ENCODE results near the gene HSPA12A. TPM values are rescaled to one million over a fixed set of nuclear protein-coding genes. Genes with fewer than 3 reads are reported as not detected.

Gene HSPA12A
- total RNA-seq, 4 donors from 2014 or later = 16.4 to 24.5 (median 22.2) TPM

DNA sequence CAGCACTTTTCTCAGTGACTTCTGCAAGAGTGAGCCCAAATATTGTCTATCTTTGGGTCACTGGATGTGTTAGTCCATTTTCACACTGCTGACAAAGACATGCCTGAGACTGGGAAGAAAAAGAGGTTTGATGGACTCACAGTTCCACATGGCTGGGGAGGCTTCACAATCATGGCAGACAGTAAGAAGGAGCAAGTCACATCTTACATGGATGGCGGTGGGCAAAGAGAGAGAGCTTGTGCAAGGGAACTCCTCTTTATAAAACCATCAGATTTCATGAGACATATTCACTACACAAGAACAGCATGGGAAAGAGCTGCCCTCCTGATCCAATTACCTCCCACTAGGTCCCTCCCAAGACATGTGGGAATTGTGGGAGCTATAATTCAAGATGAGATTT is 6.1 kb upstream of the HSPA12A start:
- Histone ChIP-seq H3K27ac (replicated peaks in 1 of 4) (no peak overlapping the region), H3K4me3 (no peak overlapping the region), H3K4me1 (peaks cover 2 to 28% (median 13%) of the 10 kb centered on the region in 4 donors), H3K9me3 (no peaks in the 10 kb centered on the region), H3K36me3 (no peaks in the 10 kb centered on the region), H3K27me3 (no peaks in the 10 kb centered on the region)
- TF ChIP-seq, protein P1, sequence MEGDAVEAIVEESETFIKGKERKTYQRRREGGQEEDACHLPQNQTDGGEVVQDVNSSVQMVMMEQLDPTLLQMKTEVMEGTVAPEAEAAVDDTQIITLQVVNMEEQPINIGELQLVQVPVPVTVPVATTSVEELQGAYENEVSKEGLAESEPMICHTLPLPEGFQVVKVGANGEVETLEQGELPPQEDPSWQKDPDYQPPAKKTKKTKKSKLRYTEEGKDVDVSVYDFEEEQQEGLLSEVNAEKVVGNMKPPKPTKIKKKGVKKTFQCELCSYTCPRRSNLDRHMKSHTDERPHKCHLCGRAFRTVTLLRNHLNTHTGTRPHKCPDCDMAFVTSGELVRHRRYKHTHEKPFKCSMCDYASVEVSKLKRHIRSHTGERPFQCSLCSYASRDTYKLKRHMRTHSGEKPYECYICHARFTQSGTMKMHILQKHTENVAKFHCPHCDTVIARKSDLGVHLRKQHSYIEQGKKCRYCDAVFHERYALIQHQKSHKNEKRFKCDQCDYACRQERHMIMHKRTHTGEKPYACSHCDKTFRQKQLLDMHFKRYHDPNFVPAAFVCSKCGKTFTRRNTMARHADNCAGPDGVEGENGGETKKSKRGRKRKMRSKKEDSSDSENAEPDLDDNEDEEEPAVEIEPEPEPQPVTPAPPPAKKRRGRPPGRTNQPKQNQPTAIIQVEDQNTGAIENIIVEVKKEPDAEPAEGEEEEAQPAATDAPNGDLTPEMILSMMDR (IDR thresholded peaks at IDR 0.05) = no peak
- TF ChIP-seq POLR2AphosphoS5 (IDR thresholded peaks at IDR 0.05) (no peak), POLR2A (IDR thresholded peaks at IDR 0.05; ENCODE audit: low read depth) (no peak), EP300 (IDR thresholded peaks at IDR 0.05) (no peak)
- intact Hi-C loops (cut with DNase I) = no loop called here
- DNase-seq (ENCODE audit: extremely low spot score) = no peak
- WGBS = 100% methylated on average over 1 of the region's 1 CpG

DNA sequence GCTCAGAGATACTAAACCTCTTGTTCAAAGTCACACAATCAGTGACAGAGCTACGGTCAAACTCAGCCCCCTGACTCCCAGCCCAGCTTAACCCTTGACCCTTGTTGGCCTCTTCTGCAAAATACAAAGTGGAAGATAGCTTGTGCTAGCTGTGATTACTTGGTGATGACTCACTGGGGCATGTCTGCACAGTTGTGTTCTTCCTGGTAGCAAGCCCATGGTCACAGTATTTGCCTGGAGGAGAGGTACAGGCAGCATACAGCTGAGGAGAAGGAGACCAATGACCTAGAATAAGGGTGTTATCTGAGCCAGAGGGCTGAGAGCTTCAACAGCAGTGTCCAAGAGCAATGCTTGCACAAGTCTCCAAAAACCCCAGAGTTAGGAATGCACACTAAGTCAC is 5.7 kb upstream of the HSPA12A start:
- no peak for DNase-seq (ENCODE audit: extremely low spot score)
- H3K27ac ChIP-seq (replicated peaks in 1 of 4) = no peak overlapping the region
- TF ChIP-seq, protein P1 (IDR thresholded peaks at IDR 0.05) = no peak
- TF ChIP-seq POLR2AphosphoS5 (IDR thresholded peaks at IDR 0.05) (no peak), EP300 (IDR thresholded peaks at IDR 0.05) (no peak), POLR2A (IDR thresholded peaks at IDR 0.05; ENCODE audit: low read depth) (no peak)
- H3K4me3 ChIP-seq = no peak overlapping the region
- no peaks in the 10 kb centered on the region for H3K27me3 ChIP-seq
- no peaks in the 10 kb centered on the region for H3K36me3 ChIP-seq
- H3K9me3 ChIP-seq = no peaks in the 10 kb centered on the region
- H3K4me1 ChIP-seq = peaks cover 5 to 28% (median 14%) of the 10 kb centered on the region in 4 donors
- intact Hi-C loops (cut with DNase I) = no loop called here
- WGBS = 74% methylated on average over 1 of the region's 1 CpG

DNA sequence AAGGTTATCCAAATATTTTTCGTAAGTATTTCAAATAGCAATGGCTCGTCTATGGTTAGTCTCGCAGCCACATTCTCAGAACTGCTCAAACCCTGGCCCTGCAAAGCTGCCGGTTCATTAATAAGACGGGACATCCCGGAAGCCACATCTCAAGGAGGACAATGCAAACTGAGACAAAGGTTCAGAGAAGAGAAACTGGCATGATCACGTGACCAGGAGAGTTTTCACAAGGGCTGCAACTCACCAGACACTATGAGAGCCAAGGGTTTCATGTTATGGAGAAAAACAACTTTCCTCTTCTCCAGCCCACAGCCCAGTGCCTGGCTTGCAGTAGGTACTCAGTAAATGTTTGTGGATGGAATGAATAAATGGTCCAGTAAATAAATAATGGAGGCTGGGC is 5.0 kb upstream of the HSPA12A start:
- WGBS = 61% methylated on average over 7 of the region's 7 CpGs
- no peaks in the 10 kb centered on the region for H3K27me3 ChIP-seq
- peaks cover 5 to 32% (median 16%) of the 10 kb centered on the region in 4 donors for H3K4me1 ChIP-seq
- intact Hi-C loops (cut with DNase I) = no loop called here
- DNase-seq (ENCODE audit: extremely low spot score) = no peak
- no peak overlapping the region for H3K4me3 ChIP-seq
- H3K9me3 ChIP-seq = no peaks in the 10 kb centered on the region
- TF ChIP-seq EP300 (IDR thresholded peaks at IDR 0.05) = no peak
- TF ChIP-seq POLR2A (IDR thresholded peaks at IDR 0.05; ENCODE audit: low read depth) = no peak
- TF ChIP-seq, protein P1 (IDR thresholded peaks at IDR 0.05) = no peak
- no peak for TF ChIP-seq POLR2AphosphoS5 (IDR thresholded peaks at IDR 0.05)
- H3K36me3 ChIP-seq = no peaks in the 10 kb centered on the region
- no peak overlapping the region for H3K27ac ChIP-seq (replicated peaks in 1 of 4)

DNA sequence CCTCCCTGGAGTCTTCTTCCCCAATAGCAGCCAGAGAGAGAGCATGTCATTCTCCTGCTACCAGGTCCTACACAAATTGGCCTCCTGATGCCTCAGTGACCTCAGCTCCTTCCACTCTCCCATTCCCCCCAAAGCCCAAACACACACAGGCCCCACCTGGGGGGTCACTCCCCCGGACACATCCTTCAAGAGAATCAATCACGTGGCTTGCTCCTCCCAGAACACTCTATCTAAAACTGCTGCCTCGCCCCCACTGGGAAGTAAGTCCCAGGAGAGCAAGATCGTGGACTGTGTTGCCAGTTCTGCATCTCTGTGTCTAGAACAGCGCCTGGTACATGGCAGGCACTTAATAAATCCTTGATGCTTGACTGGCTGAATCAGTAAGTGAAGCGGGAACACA is 2.5 kb upstream of the HSPA12A start:
- WGBS = 95% methylated on average over 6 of the region's 6 CpGs
- no peak overlapping the region for H3K4me3 ChIP-seq
- DNase-seq (ENCODE audit: extremely low spot score) = no peak

More for the DNA sequence above, 2.5 kb upstream of the HSPA12A start:
- TF ChIP-seq POLR2AphosphoS5 (IDR thresholded peaks at IDR 0.05) = no peak
- TF ChIP-seq, protein P1 (IDR thresholded peaks at IDR 0.05) = no peak
- no peak for TF ChIP-seq EP300 (IDR thresholded peaks at IDR 0.05)
- TF ChIP-seq POLR2A (IDR thresholded peaks at IDR 0.05; ENCODE audit: low read depth) = no peak
- intact Hi-C loops (cut with DNase I) = loop anchor here (5.0 kb wide), 1 partner anchor 42 kb away; no protein-coding TSS in a partner anchor
- Histone ChIP-seq H3K9me3 (no peaks in the 10 kb centered on the region), H3K27me3 (peaks cover 0 to 6% (median 0%) of the 10 kb centered on the region in 4 donors), H3K27ac (replicated peaks in 1 of 4) (no peak overlapping the region), H3K4me1 (peaks cover 5 to 46% (median 32%) of the 10 kb centered on the region in 4 donors), H3K36me3 (no peaks in the 10 kb centered on the region)

Data from esophagus muscularis mucosa (tissue), 4 donors.